GM12878 (cell line): ENCODE data around the gene CD180. TPM values are rescaled to one million over a fixed set of nuclear protein-coding genes. Genes with fewer than 3 reads are reported as not detected.

Source experiments
- ATAC-seq: fragments of 200-7000 bp; cut with Tn5 transposase; 3 replicates; pipeline ENCODE4 v1.9.1; 2020; ENCODE audit warnings: mild to moderate bottlenecking, moderate library complexity
- BruUV-seq: library from RNA; stranded (reverse); fragments of 400-500 nt; replicated peaks from 2 replicates; lab custom pipeline; 2021; lab: Mats Ljungman, UMichigan
- CTCF ChIA-PET: fragments of 300-600 bp; sonication (Branson Sonifier 250); formaldehyde crosslinking; extraction: SDS; loops from one replicate; lab custom pipeline; 2021; ENCODE audit warnings: inconsistent platforms; lab: Yijun Ruan, JAX
- POLR2A ChIA-PET: fragments of 350-600 bp; formaldehyde crosslinking; extraction: SDS; loops from one replicate; lab custom pipeline; 2021; ENCODE audit warnings: inconsistent platforms; lab: Charles Lee
- RAD21 ChIA-PET: fragments of 300-600 bp; sonication (Branson Sonifier 250); formaldehyde crosslinking; loops from one replicate; lab custom pipeline; 2023; ENCODE audit warnings: antibody characterized with exemption; ENCODE audit not compliant: unreplicated experiment; lab: Charles Lee
- SMC1A ChIA-PET: fragments of 300-600 bp; sonication (Branson Sonifier 250); formaldehyde crosslinking; loops from one replicate; lab custom pipeline; 2023; ENCODE audit not compliant: unreplicated experiment, uncharacterized antibody; lab: Charles Lee
- DNase-seq: peaks from one replicate; pipeline ENCODE4 v3.0.0-alpha.2; 2011; ENCODE audit warnings: low read depth, low spot score
- FAIRE-seq: peaks from 3 replicates; lab custom pipeline; 2011; peaks lifted over from hg19 to GRCh38; lab: Jason Lieb, UNC
- H2AFZ ChIP-seq: 2 replicates; pipeline ENCODE4 v1.6.0; 2011; ENCODE audit warnings: low read depth, low read length, control low read depth; ENCODE audit not compliant: control insufficient read depth
- H3K27ac ChIP-seq: 2 replicates; pipeline ENCODE4 v1.5.1; 2011; ENCODE audit warnings: control low read depth; ENCODE audit not compliant: control insufficient read depth, insufficient read depth
- H3K27me3 ChIP-seq, 2 experiments: replicated peaks in 1 of 2; 2 replicates each; pipeline versions ENCODE4 v1.6.0 to v1.6.1; 2011; ENCODE audit warnings: low read length in 1 of 2; ENCODE audit not compliant: control insufficient read depth in 2 of 2, insufficient read depth in 2 of 2
- H3K36me3 ChIP-seq, 2 experiments: 2 replicates each; pipeline ENCODE4 v1.5.1; 2011; ENCODE audit warnings: low read length in 1 of 2; ENCODE audit not compliant: control insufficient read depth in 2 of 2, insufficient read depth in 2 of 2
- H3K4me1 ChIP-seq: 2 replicates; pipeline ENCODE4 v1.6.1; 2011; ENCODE audit warnings: mild to moderate bottlenecking, low read length, moderate library complexity, mixed read lengths; ENCODE audit not compliant: control insufficient read depth, insufficient read depth
- H3K4me2 ChIP-seq: 2 replicates; pipeline ENCODE4 v1.6.0; 2011; ENCODE audit warnings: control low read depth; ENCODE audit not compliant: control insufficient read depth, insufficient read depth
- H3K4me3 ChIP-seq: fragments of 200-600 bp; sonication (generic); 2 replicates; pipeline ENCODE4 v1.5.1; 2016
- H3K79me2 ChIP-seq: 2 replicates; pipeline ENCODE4 v1.6.0; 2011; ENCODE audit warnings: low read length; ENCODE audit not compliant: control insufficient read depth, insufficient read depth
- H3K9ac ChIP-seq: 2 replicates; pipeline ENCODE4 v1.8.0; 2011; ENCODE audit warnings: low read length, control low read depth, mixed read lengths; ENCODE audit not compliant: control insufficient read depth, insufficient read depth
- H3K9me3 ChIP-seq: replicated peaks from 3 replicates; pipeline ENCODE4 v1.5.1; 2011; ENCODE audit warnings: mild to moderate bottlenecking, low read length; ENCODE audit not compliant: control insufficient read depth, insufficient read depth
- H4K20me1 ChIP-seq: 2 replicates; pipeline ENCODE4 v1.6.0; 2011; ENCODE audit not compliant: control insufficient read depth, insufficient read depth
- BRCA1 ChIP-seq: IDR thresholded peaks from 2 replicates; pipeline ENCODE4 v1.6.1; 2011; ENCODE audit warnings: low read depth, low read length, improper control_type of control experiment
- MTA2 ChIP-seq: fragments of 450-650 bp; IDR thresholded peaks from 2 replicates; pipeline ENCODE4 v1.6.1; 2016; ENCODE audit warnings: low read depth, mild to moderate bottlenecking, moderate library complexity
- PBX3 ChIP-seq: IDR thresholded peaks from 2 replicates; pipeline ENCODE4 v1.6.1; 2011; ENCODE audit warnings: mild to moderate bottlenecking, low read depth, low read length, moderate library complexity; ENCODE audit not compliant: insufficient replicate concordance
- RUNX3 ChIP-seq: IDR thresholded peaks from 2 replicates; pipeline ENCODE4 v1.6.1; 2012; ENCODE audit warnings: low read length, inconsistent platforms
- ZNF217 ChIP-seq: fragments of 450-650 bp; IDR thresholded peaks from 2 replicates; pipeline ENCODE4 v1.6.1; 2017; ENCODE audit warnings: antibody characterized with exemption, mild to moderate bottlenecking
- WGBS: methylation state at CpG from one replicate; pipeline ENCODE4 v1.1.6; 2016; ENCODE audit warnings: low lambda C conversion rate; ENCODE audit not compliant: insufficient replicate concordance, insufficient coverage; ENCODE audit errors: missing lambda C conversion rate; 5-methylcytosine and 5-hydroxymethylcytosine counted together
- in situ Hi-C: fragments of 300-500 bp; cut with MboI; formaldehyde crosslinking; loops from 9 replicates; pipeline ENCODE4 v1.14.3; 2018; ENCODE audit warnings: mixed read lengths
- intact Hi-C: fragments of 100-400 bp; cut with micrococcal nuclease; formaldehyde crosslinking; loops from one replicate; pipeline ENCODE4 v1.14.2; 2022; ENCODE audit not compliant: unreplicated experiment
- polyA plus RNA-seq, 11 experiments: library from polyadenylated mRNA; depleted of rRNA in 4 of 11; unstranded in 6 of 11; stranded (reverse) in 5 of 11; fragments of >200 nt; fragmentation: Nextera tagmentation in 4 of 11; fragmentation: Illumina TruSeq in 1 of 11; extraction: Ambion mirVana in 4 of 11; extraction: Trizol in 1 of 11; gene quantifications; 1 replicate in 1 of 11; 2 replicates in 10 of 11; pipeline versions ENCODE4 v1.2.1 to v1.2.3, GENCODE V29; 2011 to 2016; ENCODE audit warnings: inconsistent platforms in 2 of 11, missing spikeins in 2 of 11, low read depth in 1 of 11
- total RNA-seq, 4 experiments: library from RNA; depleted of rRNA in 3 of 4; stranded (reverse); fragments of >200 nt in 3 of 4; fragmentation: Illumina TruSeq in 1 of 4; extraction: Trizol in 1 of 4; gene quantifications; 2 replicates each; pipeline versions ENCODE4 v1.2.1 to v1.2.3, GENCODE V29; 2013 to 2021

The CD180 gene
- total and polyA plus RNA-seq, 10 of the 15 experiments (the other 5 are each of a cell fraction or from before 2014, with no cell fraction given) = 0.22 to 9.7 (median 2.9) TPM

- FAIRE-seq (no peak), DNase-seq (no peak), ATAC-seq (no peak)
- ChIA-PET RAD21 (interaction anchor here (1.3 kb wide), 1 partner anchor 25 kb away, joined by 3 read pairs; no protein-coding TSS in a partner anchor), SMC1A (no interaction called here), CTCF (interaction anchor here (1.0 kb wide), 1 partner anchor 32 kb away, joined by 3 read pairs; no protein-coding TSS in a partner anchor), POLR2A (no interaction called here)
- Histone ChIP-seq H4K20me1 (no peaks in the 10 kb centered on the region), H3K4me2 (no peak overlapping the region), H3K9ac (no peak overlapping the region), H3K4me1 (no peaks in the 10 kb centered on the region), H3K79me2 (no peaks in the 10 kb centered on the region), H3K27ac (no peak overlapping the region), H3K4me3 (no peak overlapping the region), H3K27me3 (no peaks in the 10 kb centered on the region), H3K36me3 (no peaks in the 10 kb centered on the region; a peak in 2 of 4 replicates), H3K9me3 (peaks cover 3% of the 10 kb centered on the region), H2AFZ (no peak overlapping the region)
- 45% methylated on average over 5 of the region's 5 CpGs for WGBS
- intact Hi-C loops (no loop called here), in situ Hi-C loops (no loop called here)
- TF ChIP-seq RUNX3 = no peak
- TF ChIP-seq ZNF217 = no peak
- TF ChIP-seq MTA2 = no peak
- no peak for TF ChIP-seq BRCA1
- TF ChIP-seq PBX3 = no peak
- BruUV-seq = no TSS peak
Measured at GRCh38 chr5:67181648-67182221, 14.9 kb downstream of the CD180 start.
